HUES48 (cell line): Measurements from ENCODE around the gene ROR1.
"Not testable (repeated sequence)": the region's sequence is repeated elsewhere in the genome, so short reads cannot be mapped to it uniquely, and the experiment has no call there.

Source experiments
- H3K27ac ChIP-seq: one replicate; pipeline ENCODE4 v1.7.0; 2013; ENCODE audit warnings: low read depth, low read length, inconsistent platforms
- H3K27me3 ChIP-seq: 2 replicates; pipeline ENCODE4 v1.6.1; 2013; ENCODE audit warnings: mild to moderate bottlenecking, low read length; ENCODE audit not compliant: control insufficient read depth, insufficient read depth
- H3K36me3 ChIP-seq: 2 replicates; pipeline ENCODE4 v1.6.1; 2013; ENCODE audit warnings: low read length; ENCODE audit not compliant: control insufficient read depth, insufficient read depth
- H3K4me1 ChIP-seq: 2 replicates; pipeline ENCODE4 v1.6.1; 2013; ENCODE audit warnings: mild to moderate bottlenecking, low read length; ENCODE audit not compliant: control insufficient read depth, insufficient read depth
- H3K4me3 ChIP-seq: 2 replicates; pipeline ENCODE4 v1.5.1; 2013; ENCODE audit warnings: mild to moderate bottlenecking, low read depth, low read length
- H3K9ac ChIP-seq: 2 replicates; pipeline ENCODE4 v1.6.1; 2013; ENCODE audit warnings: mild to moderate bottlenecking, low read depth, low read length, moderate library complexity
- H3K9me3 ChIP-seq: 2 replicates; pipeline ENCODE4 v1.6.1; 2013; ENCODE audit warnings: low read length; ENCODE audit not compliant: control insufficient read depth, insufficient read depth

Gene ROR1

GRCh38 chr1:64090436-64090835 is 316.6 kb downstream of the ROR1 start:
- Histone ChIP-seq H3K4me3 (no peak overlapping the region), H3K27ac (no peak overlapping the region), H3K27me3 (no peaks in the 10 kb centered on the region), H3K9ac (no peak overlapping the region), H3K36me3 (no peaks in the 10 kb centered on the region), H3K4me1 (no peaks in the 10 kb centered on the region), H3K9me3 (no peaks in the 10 kb centered on the region)

GRCh38 chr1:64092851-64093371 is 319.1 kb downstream of the ROR1 start:
- Histone ChIP-seq H3K36me3 (no peaks in the 10 kb centered on the region), H3K27me3 (no peaks in the 10 kb centered on the region), H3K9ac (no peak overlapping the region), H3K9me3 (no peaks in the 10 kb centered on the region), H3K27ac (no peak overlapping the region), H3K4me3 (no peak overlapping the region), H3K4me1 (no peaks in the 10 kb centered on the region)

DNA sequence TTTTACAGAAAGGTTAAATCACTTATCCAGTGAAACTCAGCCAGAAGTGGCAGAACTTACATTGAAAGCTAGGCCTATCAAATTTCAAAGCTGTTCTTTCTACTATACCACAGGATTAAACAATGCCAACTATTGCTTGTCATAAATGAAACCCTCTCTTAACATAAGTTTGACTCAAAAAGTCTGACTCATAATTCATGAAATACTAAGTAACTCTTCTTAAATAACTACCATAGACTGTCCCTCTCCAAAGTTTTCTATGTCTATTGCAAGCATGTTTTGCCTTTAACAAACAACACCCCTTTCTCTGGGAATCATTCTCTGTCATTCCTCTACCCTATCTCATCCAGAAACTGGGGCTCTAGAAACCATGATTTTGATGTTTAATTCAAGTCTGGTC is 320.1 kb downstream of the ROR1 start:
- H3K27ac ChIP-seq, result no peak overlapping the region
- no peak overlapping the region for H3K4me3 ChIP-seq
- H3K36me3 ChIP-seq, result no peaks in the 10 kb centered on the region

GRCh38 chr1:64095832-64096231 is 322.0 kb downstream of the ROR1 start:
- no peak overlapping the region for H3K9ac ChIP-seq
- H3K4me1 ChIP-seq, result no peaks in the 10 kb centered on the region
- H3K4me3 ChIP-seq, result no peak overlapping the region
- no peaks in the 10 kb centered on the region for H3K9me3 ChIP-seq
- H3K27ac ChIP-seq, result no peak overlapping the region
- no peaks in the 10 kb centered on the region for H3K27me3 ChIP-seq
- no peaks in the 10 kb centered on the region for H3K36me3 ChIP-seq

More for the DNA sequence above, 320.1 kb downstream of the ROR1 start:
- H3K27me3 ChIP-seq, result no peaks in the 10 kb centered on the region
- H3K4me1 ChIP-seq, result no peaks in the 10 kb centered on the region
- H3K9ac ChIP-seq, result no peak overlapping the region
- H3K9me3 ChIP-seq, result no peaks in the 10 kb centered on the region

DNA sequence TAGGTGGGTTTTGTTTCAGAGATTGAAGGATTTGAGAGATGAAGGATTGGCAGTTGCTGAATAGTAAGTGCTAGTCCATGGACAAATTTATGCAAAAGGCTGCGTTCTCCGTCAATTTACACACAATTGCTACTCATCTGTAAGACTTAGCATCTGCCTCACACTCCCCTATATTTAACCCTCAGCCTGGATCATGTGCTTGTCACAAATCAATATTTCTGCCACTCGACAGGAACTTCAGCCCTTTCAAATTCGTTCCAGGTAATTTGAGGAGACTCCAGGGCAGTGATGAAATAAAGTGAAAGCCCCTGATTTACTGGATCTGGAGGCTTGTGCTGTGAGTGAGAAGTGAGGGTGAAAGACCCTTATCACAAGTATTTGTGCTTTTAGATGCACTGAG is 324.0 kb downstream of the ROR1 start:
- H3K27me3 ChIP-seq, result no peaks in the 10 kb centered on the region
- H3K9ac ChIP-seq, result no peak overlapping the region
- H3K9me3 ChIP-seq, result no peaks in the 10 kb centered on the region
- no peaks in the 10 kb centered on the region for H3K36me3 ChIP-seq
- no peak overlapping the region for H3K4me3 ChIP-seq
- H3K27ac ChIP-seq, result no peak overlapping the region
- peaks cover 8% of the 10 kb centered on the region; the same call in 1 of the 2 replicates for H3K4me1 ChIP-seq

- no peaks in the 10 kb centered on the region for H3K27me3 ChIP-seq
- peaks cover 8% of the 10 kb centered on the region; the same call in 1 of the 2 replicates for H3K4me1 ChIP-seq
- H3K9me3 ChIP-seq, result no peaks in the 10 kb centered on the region
- H3K36me3 ChIP-seq, result no peaks in the 10 kb centered on the region
- no peak overlapping the region for H3K9ac ChIP-seq
- no peak overlapping the region for H3K4me3 ChIP-seq
- H3K27ac ChIP-seq, result no peak overlapping the region
These were observed 324.6 kb downstream of the ROR1 start for GRCh38 chr1:64098436-64098835.

GRCh38 chr1:64098846-64099582 is 325.2 kb downstream of the ROR1 start:
- no peaks in the 10 kb centered on the region for H3K36me3 ChIP-seq
- no peaks in the 10 kb centered on the region for H3K27me3 ChIP-seq
- peaks cover 8% of the 10 kb centered on the region; the same call in 1 of the 2 replicates for H3K4me1 ChIP-seq
- H3K27ac ChIP-seq, result no peak overlapping the region
- no peak overlapping the region for H3K9ac ChIP-seq
- no peak overlapping the region for H3K4me3 ChIP-seq
- no peaks in the 10 kb centered on the region for H3K9me3 ChIP-seq

- Histone ChIP-seq H3K27me3 (no peaks in the 10 kb centered on the region), H3K27ac (no peak overlapping the region), H3K9ac (no peak overlapping the region), H3K9me3 (no peaks in the 10 kb centered on the region), H3K4me1 (peaks cover 8% of the 10 kb centered on the region; the same call in 1 of the 2 replicates), H3K36me3 (no peaks in the 10 kb centered on the region), H3K4me3 (no peak overlapping the region)
These were observed 327.0 kb downstream of the ROR1 start for GRCh38 chr1:64100791-64101190.

GRCh38 chr1:64104585-64104984 is 330.8 kb downstream of the ROR1 start:
- not testable (repeated sequence) for H3K9ac ChIP-seq, H3K36me3 ChIP-seq, H3K27ac ChIP-seq

GRCh38 chr1:64107118-64107519 is 333.3 kb downstream of the ROR1 start:
- H3K27ac ChIP-seq, result no peak overlapping the region
- no peaks in the 10 kb centered on the region for H3K9me3 ChIP-seq
- H3K27me3 ChIP-seq, result no peaks in the 10 kb centered on the region
- peaks cover 11% of the 10 kb centered on the region; the same call in 1 of the 2 replicates for H3K4me1 ChIP-seq
- H3K9ac ChIP-seq, result no peak overlapping the region
- H3K4me3 ChIP-seq, result no peak overlapping the region
- no peaks in the 10 kb centered on the region for H3K36me3 ChIP-seq

More at GRCh38 chr1:64104585-64104984, 330.8 kb downstream of the ROR1 start:
- not testable (repeated sequence) for H3K4me1 ChIP-seq, H3K27me3 ChIP-seq, H3K9me3 ChIP-seq, H3K4me3 ChIP-seq

DNA sequence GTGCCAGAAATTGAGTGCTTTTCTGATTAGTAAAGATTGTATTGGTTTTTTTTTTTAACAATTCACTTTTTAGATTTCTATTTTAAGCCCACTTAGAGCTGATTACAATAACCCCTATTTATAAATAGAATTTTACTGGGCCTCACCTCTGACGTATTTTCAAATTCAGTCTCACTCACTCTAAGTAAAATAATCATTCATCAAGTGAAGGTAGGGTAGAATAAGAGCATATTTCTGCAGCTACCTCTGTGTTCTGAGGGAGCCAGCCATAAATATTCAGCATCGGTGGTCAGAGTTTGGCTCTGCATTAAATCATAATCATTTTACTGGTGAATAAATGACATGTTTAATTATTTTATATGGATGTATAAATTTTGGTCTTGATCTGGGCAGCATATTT is 333.8 kb downstream of the ROR1 start:
- Histone ChIP-seq H3K27me3 (no peaks in the 10 kb centered on the region), H3K9ac (no peak overlapping the region), H3K4me1 (0 out of 2 replicates have a peak, but pooled peaks cover 9% of the 10 kb centered on the region), H3K4me3 (no peak overlapping the region), H3K36me3 (no peaks in the 10 kb centered on the region), H3K9me3 (no peaks in the 10 kb centered on the region), H3K27ac (no peak overlapping the region)
